Gastroesophageal sphincter (tissue), 3 donors: ENCODE measurements around the gene PHPT1.

Experiments used
- CTCF ChIP-seq, 4 experiments: fragments of 200-600 bp in 2 of 4; fragments of 450-650 bp in 2 of 4; sonication (generic) in 1 of 4; IDR thresholded peaks; one replicate each; pipeline ENCODE4 v1.5.1; 2017 to 2019; ENCODE audit warnings: antibody characterized with exemption in 4 of 4, mild to moderate bottlenecking in 2 of 4, moderate library complexity in 2 of 4
- POLR2A ChIP-seq, 2 donors: fragments of 450-650 bp; IDR thresholded peaks; one replicate each; pipeline ENCODE4 v1.6.1; 2017; ENCODE audit warnings: antibody characterized with exemption in 2 of 2, mild to moderate bottlenecking in 2 of 2, moderate library complexity in 1 of 2

GRCh38 chr9:136845465-136846260 lies 3.5 kb upstream of the PHPT1 start:
- TF ChIP-seq POLR2A (IDR thresholded peaks at IDR 0.05) = no peak
- no peak for TF ChIP-seq CTCF (IDR thresholded peaks at IDR 0.05)
